Activated B cell treated with CpG ODN at 0.5 μM for 24 hours (primary cell): ENCODE data around the gene CTNND1. TPM values are rescaled to one million over a fixed set of nuclear protein-coding genes. Genes with fewer than 3 reads are reported as not detected.

ENCODE experiments used
- ATAC-seq: fragments of 200-7000 bp; cut with Tn5 transposase; one replicate; pipeline ENCODE4 v1.10.0; 2021; ENCODE audit warnings: low read depth, mild to moderate bottlenecking, moderate library complexity
- CTCF ChIA-PET: fragments of 350-600 bp; sonication (Branson Sonifier 250); formaldehyde crosslinking; loops from one replicate; lab custom pipeline; 2021; ENCODE audit warnings: antibody characterized with exemption; lab: Charles Lee
- POLR2A ChIA-PET: fragments of 350-600 bp; sonication (Branson Sonifier 250); formaldehyde crosslinking; loops from one replicate; lab custom pipeline; 2021; ENCODE audit warnings: antibody characterized with exemption; lab: Charles Lee
- DNase-seq: peaks from one replicate; pipeline ENCODE4 v3.0.0; 2022
- H3K27ac Mint-ChIP-seq: one replicate; pipeline ENCODE4 v1.8.0; 2020; ENCODE audit warnings: mixed read lengths
- H3K27me3 Mint-ChIP-seq: one replicate; pipeline ENCODE4 v1.8.0; 2021; ENCODE audit warnings: mixed read lengths
- H3K36me3 Mint-ChIP-seq: one replicate; pipeline ENCODE4 v1.8.0; 2021; ENCODE audit warnings: low read depth, mixed read lengths
- H3K4me1 Mint-ChIP-seq: one replicate; pipeline ENCODE4 v1.8.0; 2021; ENCODE audit warnings: mixed read lengths
- H3K4me3 Mint-ChIP-seq: one replicate; pipeline ENCODE4 v1.8.0; 2020; ENCODE audit warnings: mild to moderate bottlenecking, mixed read lengths
- H3K9me3 Mint-ChIP-seq: one replicate; pipeline ENCODE4 v1.8.0; 2020; ENCODE audit warnings: mixed read lengths
- CTCF ChIP-seq: fragments of 200-600 bp; IDR thresholded peaks from one replicate; pipeline ENCODE4 v1.8.0; 2022; ENCODE audit warnings: antibody characterized with exemption, mild to moderate bottlenecking
- intact Hi-C: fragments of 100-400 bp; cut with micrococcal nuclease; formaldehyde crosslinking; loops from one replicate; pipeline ENCODE4 v1.15.1; 2024
- total RNA-seq: library from RNA; stranded (reverse); gene quantifications from 2 replicates; pipeline ENCODE4 v1.2.3, GENCODE V29; 2022

Gene CTNND1
- total RNA-seq, 1 donor from 2014 or later, result 42.3 TPM

- CTCF ChIA-PET, result interaction anchor here (0.8 to 0.9 kb wide), 3 partner anchors 8 to 41 kb away, joined by 3 to 5 read pairs (median 3); partner anchors contain the start of gene BTBD18
- no peak for TF ChIP-seq CTCF
- Mint-ChIP-seq H3K27ac (peak overlapping the region; percentile 90), H3K4me3 (peak overlapping the region; percentile 75), H3K4me1 (peaks cover 73% of the 10 kb centered on the region), H3K9me3 (no peaks in the 10 kb centered on the region), H3K27me3 (no peaks in the 10 kb centered on the region), H3K36me3 (peaks cover 20% of the 10 kb centered on the region)
- intact Hi-C loops, result loop anchor here (1.0 to 5.0 kb wide), 7 partner anchors 51 to 785 kb away; partner anchors contain the start of genes CLP1, LPXN, MED19 and SELENOH
- ATAC-seq, result peak; percentile 89
- peak; percentile 71 for DNase-seq
- POLR2A ChIA-PET, result interaction anchor here (0.8 to 3.4 kb wide), 9 partner anchors 9 to 125 kb away, joined by 3 to 39 read pairs (median 5); partner anchors contain the start of genes BTBD18, CTNND1, MED19 and SELENOH
Observed at GRCh38 chr11:57792060-57792541, 30.5 kb downstream of the CTNND1 start.

GRCh38 chr11:57792870-57793269 lies 31.3 kb downstream of the CTNND1 start:
- peaks cover 66% of the 10 kb centered on the region for H3K4me1 Mint-ChIP-seq
- peaks cover 22% of the 10 kb centered on the region for H3K36me3 Mint-ChIP-seq
- TF ChIP-seq CTCF, result no peak
- ATAC-seq (peak; percentile 37), DNase-seq (no peak)
- no peaks in the 10 kb centered on the region for H3K9me3 Mint-ChIP-seq
- intact Hi-C loops, result loop anchor here (1.0 to 5.0 kb wide), 8 partner anchors 8 to 784 kb away; partner anchors contain the start of genes CLP1, LPXN, MED19 and SELENOH
- peak overlapping the region; percentile 90 for H3K27ac Mint-ChIP-seq
- CTCF ChIA-PET, result interaction anchor here (0.8 kb wide), 2 partner anchors 8 to 41 kb away, joined by 3 read pairs; partner anchors contain the start of gene BTBD18
- peak overlapping the region; percentile 75 for H3K4me3 Mint-ChIP-seq
- H3K27me3 Mint-ChIP-seq, result no peaks in the 10 kb centered on the region
- POLR2A ChIA-PET, result interaction anchor here (0.9 to 3.4 kb wide), 9 partner anchors 8 to 126 kb away, joined by 3 to 39 read pairs (median 7); partner anchors contain the start of genes BTBD18, MED19, SELENOH and ZDHHC5

GRCh38 chr11:57793351-57794115 lies 31.9 kb downstream of the CTNND1 start:
- POLR2A ChIA-PET, result interaction anchor here (0.9 to 3.4 kb wide), 9 partner anchors 8 to 126 kb away, joined by 3 to 39 read pairs (median 7); partner anchors contain the start of genes BTBD18, MED19, SELENOH and ZDHHC5
- ATAC-seq (no peak), DNase-seq (no peak)
- TF ChIP-seq CTCF, result no peak
- intact Hi-C loops, result loop anchor here (1.0 to 5.0 kb wide), 4 partner anchors 8 to 784 kb away; partner anchors contain the start of genes LPXN, SLC43A3 and ZFP91
- Mint-ChIP-seq H3K27me3 (no peaks in the 10 kb centered on the region), H3K4me3 (peak overlapping the region; percentile 75), H3K4me1 (peaks cover 65% of the 10 kb centered on the region), H3K36me3 (peaks cover 26% of the 10 kb centered on the region), H3K9me3 (no peaks in the 10 kb centered on the region), H3K27ac (peak overlapping the region; percentile 90)
- CTCF ChIA-PET, result no interaction called here

GRCh38 chr11:57798905-57799559 lies 37.4 kb downstream of the CTNND1 start:
- CTCF ChIA-PET, result interaction anchor here (0.7 to 5.5 kb wide), 8 partner anchors 14 to 1360 kb away, joined by 3 to 133 read pairs (median 22); partner anchors contain the start of genes BTBD18, CTNND1 and UBE2L6
- POLR2A ChIA-PET, result interaction anchor here (2.0 to 3.9 kb wide), 5 partner anchors 14 to 231 kb away, joined by 10 to 62 read pairs (median 16); partner anchors contain the start of genes MED19, SELENOH, TMX2 and UBE2L6
- Mint-ChIP-seq H3K4me3 (no peak overlapping the region), H3K36me3 (peaks cover 54% of the 10 kb centered on the region), H3K27ac (peak overlapping the region; percentile 85), H3K9me3 (no peaks in the 10 kb centered on the region), H3K27me3 (no peaks in the 10 kb centered on the region), H3K4me1 (peaks cover 46% of the 10 kb centered on the region)
- no peak for TF ChIP-seq CTCF
- peak; percentile 22 for DNase-seq
- ATAC-seq, result peak; percentile 61
- intact Hi-C loops, result loop anchor here (5.0 kb wide), 1 partner anchor 317 kb away; no protein-coding TSS in a partner anchor
